Neural cell (in vitro differentiated cells): ENCODE results near the gene DDX31. TPM values are rescaled to one million over a fixed set of nuclear protein-coding genes. Genes with fewer than 3 reads are reported as not detected.

Source experiments
- H2AFZ ChIP-seq: fragments of 200-600, 300-800 bp; sonication (generic), shearing (Covaris generic); 2 replicates; pipeline ENCODE4 v1.6.0; 2014; ENCODE audit warnings: low read depth, mild to moderate bottlenecking, antibody characterized with exemption, low read length, moderate library complexity
- H3F3A ChIP-seq: fragments of 200-600 bp; shearing (Covaris generic); 2 replicates; pipeline ENCODE4 v1.6.1; 2016; ENCODE audit warnings: mild to moderate bottlenecking, moderate library complexity, mixed read lengths, antibody characterized with exemption, low read length; ENCODE audit not compliant: insufficient read depth, poor library complexity, severe bottlenecking
- H3K27ac ChIP-seq: fragments of 200-600, 300-800 bp; sonication (generic), shearing (Covaris generic); 2 replicates; pipeline ENCODE4 v1.5.1; 2014; ENCODE audit warnings: mild to moderate bottlenecking, low read length, moderate library complexity
- H3K27me3 ChIP-seq: fragments of 300-800, 200-600 bp; sonication (generic), shearing (Covaris generic); 2 replicates; pipeline ENCODE4 v1.6.0; 2014; ENCODE audit warnings: mild to moderate bottlenecking, low read depth, low read length, moderate library complexity; ENCODE audit not compliant: insufficient read depth
- H3K36me3 ChIP-seq: fragments of 300-800, 200-600 bp; sonication (generic), shearing (Covaris generic); 2 replicates; pipeline ENCODE4 v1.5.1; 2014; ENCODE audit warnings: mild to moderate bottlenecking, antibody characterized with exemption, low read length, moderate library complexity; ENCODE audit not compliant: insufficient read depth
- H3K4me2 ChIP-seq: fragments of 300-800, 200-600 bp; sonication (generic), shearing (Covaris generic); 2 replicates; pipeline ENCODE4 v1.6.0; 2014; ENCODE audit warnings: mild to moderate bottlenecking, low read length
- H3K4me3 ChIP-seq: fragments of 300-800, 200-600 bp; sonication (generic), shearing (Covaris generic); 2 replicates; pipeline ENCODE4 v1.5.1; 2014; ENCODE audit warnings: mild to moderate bottlenecking, low read length, moderate library complexity
- H3K79me2 ChIP-seq: fragments of 200-600 bp; shearing (Covaris generic); replicated peaks from 2 replicates; pipeline ENCODE4 v1.6.0; 2014; ENCODE audit warnings: mild to moderate bottlenecking, low read length, moderate library complexity; ENCODE audit not compliant: insufficient read depth
- H3K9ac ChIP-seq: fragments of 300-800, 200-600 bp; sonication (generic), shearing (Covaris generic); 2 replicates; pipeline ENCODE4 v1.6.1; 2016; ENCODE audit warnings: mild to moderate bottlenecking, low read length, mixed read lengths
- H3K9me2 ChIP-seq: fragments of 200-600 bp; shearing (Covaris generic); 2 replicates; pipeline ENCODE4 v1.6.1; 2016; ENCODE audit warnings: mild to moderate bottlenecking, low read length, mixed read lengths; ENCODE audit not compliant: insufficient read depth
- H3K9me3 ChIP-seq: fragments of 200-600, 300-800 bp; sonication (generic), shearing (Covaris generic); 2 replicates; pipeline ENCODE4 v1.6.1; 2016; ENCODE audit warnings: mild to moderate bottlenecking, mixed run types, low read length, moderate library complexity, mixed read lengths
- H4K20me1 ChIP-seq: fragments of 200-600 bp; shearing (Covaris generic); 2 replicates; pipeline ENCODE4 v1.6.1; 2016; ENCODE audit warnings: mild to moderate bottlenecking, mixed run types; ENCODE audit not compliant: insufficient read depth
- EP300 ChIP-seq: fragments of 450-650 bp; conservative IDR thresholded peaks from 2 replicates; pipeline ENCODE4 v1.6.1; 2014; ENCODE audit warnings: antibody characterized with exemption, mild to moderate bottlenecking, moderate library complexity; ENCODE audit not compliant: poor library complexity, severe bottlenecking
- EZH2 ChIP-seq: fragments of 200-600, 300-800 bp; shearing (Covaris generic), sonication (generic); IDR thresholded peaks from 2 replicates; pipeline ENCODE4 v1.6.1; 2014; ENCODE audit warnings: antibody characterized with exemption, low read length, borderline replicate concordance, mild to moderate bottlenecking; ENCODE audit not compliant: insufficient read depth, poor library complexity, severe bottlenecking
- MXI1 ChIP-seq: fragments of 450-650 bp; conservative IDR thresholded peaks from 2 replicates; pipeline ENCODE4 v1.6.1; 2014; ENCODE audit warnings: antibody characterized with exemption, mild to moderate bottlenecking; ENCODE audit not compliant: poor library complexity, severe bottlenecking
- POLR2AphosphoS5 ChIP-seq: IDR thresholded peaks from 2 replicates; pipeline ENCODE4 v1.6.1; 2012
- RAD21 ChIP-seq: fragments of 450-650 bp; conservative IDR thresholded peaks from 2 replicates; pipeline ENCODE4 v1.6.1; 2014; ENCODE audit warnings: antibody characterized with exemption, mild to moderate bottlenecking, moderate library complexity
- REST ChIP-seq: IDR thresholded peaks from 2 replicates; pipeline ENCODE4 v1.6.1; 2012; ENCODE audit warnings: borderline replicate concordance
- SMC3 ChIP-seq: fragments of 450-650 bp; conservative IDR thresholded peaks from 2 replicates; pipeline ENCODE4 v1.6.1; 2014; ENCODE audit warnings: antibody characterized with exemption, mild to moderate bottlenecking, moderate library complexity; ENCODE audit not compliant: poor library complexity
- TAF1 ChIP-seq: IDR thresholded peaks from 2 replicates; pipeline ENCODE4 v1.6.1; 2012; ENCODE audit warnings: low read depth
- polyA plus RNA-seq: library from polyadenylated mRNA; depleted of rRNA; stranded (reverse); fragments of >200 nt; gene quantifications from 2 replicates; pipeline ENCODE4 v1.2.3, GENCODE V29; 2014
- TF ChIP-seq, protein P1 (sequence below): fragments of 450-650 bp; IDR thresholded peaks from 2 replicates; pipeline ENCODE4 v1.5.1; 2014; ENCODE audit warnings: antibody characterized with exemption, mild to moderate bottlenecking, moderate library complexity; ENCODE audit not compliant: poor library complexity, severe bottlenecking

Gene DDX31
- polyA plus RNA-seq, 1 donor from 2014 or later: 12.8 TPM

DNA sequence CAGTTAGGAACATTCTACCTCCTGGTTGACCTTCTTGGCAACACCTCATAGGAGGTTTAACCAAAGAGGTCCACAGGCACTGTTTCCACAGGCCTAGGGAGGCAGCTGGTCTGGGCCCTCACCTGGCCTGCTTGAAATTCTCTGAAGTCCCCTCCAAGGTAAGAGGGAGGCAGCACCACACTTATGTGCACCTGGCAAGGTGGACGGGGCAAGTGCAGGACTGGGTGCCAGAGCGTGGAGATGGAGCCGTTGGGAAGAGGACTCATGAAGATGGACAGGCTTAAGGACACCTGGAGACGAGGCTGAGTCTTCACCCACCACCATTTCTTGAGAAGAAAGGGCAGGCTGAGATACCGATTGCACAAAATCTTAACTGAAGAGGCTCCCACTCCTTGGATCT is 94.0 kb downstream of the DDX31 start:
- TF ChIP-seq EZH2 (no peak), POLR2AphosphoS5 (no peak), SMC3 (no peak), EP300 (no peak), TAF1 (no peak), MXI1 (no peak)
- no peaks in the 10 kb centered on the region for H3K9me3 ChIP-seq
- H3K27ac ChIP-seq: no peak overlapping the region
- H3K9me2 ChIP-seq: no peaks in the 10 kb centered on the region
- no peak overlapping the region for H2AFZ ChIP-seq
- no peaks in the 10 kb centered on the region for H3F3A ChIP-seq
- no peak overlapping the region for H3K9ac ChIP-seq
- H3K27me3 ChIP-seq: peaks cover 57% of the 10 kb centered on the region
- H3K79me2 ChIP-seq: no peaks in the 10 kb centered on the region
- H3K4me3 ChIP-seq: no peak overlapping the region
- no peak overlapping the region for H3K4me2 ChIP-seq
- no peaks in the 10 kb centered on the region for H3K36me3 ChIP-seq
- H4K20me1 ChIP-seq: no peaks in the 10 kb centered on the region

DNA sequence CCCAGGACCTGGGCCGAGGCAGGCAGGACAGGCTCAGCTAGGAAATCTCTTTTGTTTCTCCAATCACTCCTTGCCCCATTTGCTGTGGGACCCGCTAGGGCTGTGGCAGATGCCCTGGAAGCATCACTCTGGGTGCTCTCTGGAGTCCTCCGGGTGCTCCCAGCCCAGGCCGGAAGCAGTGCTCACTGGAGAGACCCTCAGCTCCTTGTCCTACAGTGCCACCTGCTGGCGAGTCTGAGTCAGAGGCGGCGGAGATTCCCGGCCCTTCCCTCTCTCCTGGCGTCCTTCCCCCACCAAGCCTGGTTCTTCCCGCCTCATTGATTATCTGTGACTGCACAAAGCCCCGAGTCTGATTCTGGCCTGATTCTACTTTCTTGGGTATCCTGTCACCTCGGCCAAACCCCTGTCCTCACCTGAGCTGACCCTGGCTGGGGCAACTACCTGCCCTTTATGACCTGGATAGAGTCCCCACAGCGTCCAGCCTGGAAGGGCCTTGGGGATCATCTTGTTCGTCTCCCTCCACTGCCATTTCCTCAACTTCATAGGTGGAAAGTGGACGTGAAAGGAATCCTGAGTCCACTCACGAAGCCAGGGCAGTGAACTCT is 94.7 kb downstream of the DDX31 start:
- H3K27me3 ChIP-seq: peaks cover 50% of the 10 kb centered on the region

More for the DNA sequence above, 94.7 kb downstream of the DDX31 start:
- Histone ChIP-seq H3K4me3 (no peak overlapping the region), H3F3A (no peaks in the 10 kb centered on the region), H2AFZ (no peak overlapping the region), H4K20me1 (no peaks in the 10 kb centered on the region), H3K9me2 (no peaks in the 10 kb centered on the region), H3K79me2 (no peaks in the 10 kb centered on the region), H3K9me3 (no peaks in the 10 kb centered on the region), H3K9ac (no peak overlapping the region), H3K27ac (no peak overlapping the region), H3K36me3 (no peaks in the 10 kb centered on the region), H3K4me2 (no peak overlapping the region)
- TF ChIP-seq EZH2: no peak
- no peak for TF ChIP-seq REST
- TF ChIP-seq MXI1: no peak
- TF ChIP-seq SMC3: peak; percentile 100
- peak; percentile 12 for TF ChIP-seq EP300
- TF ChIP-seq, protein P1, sequence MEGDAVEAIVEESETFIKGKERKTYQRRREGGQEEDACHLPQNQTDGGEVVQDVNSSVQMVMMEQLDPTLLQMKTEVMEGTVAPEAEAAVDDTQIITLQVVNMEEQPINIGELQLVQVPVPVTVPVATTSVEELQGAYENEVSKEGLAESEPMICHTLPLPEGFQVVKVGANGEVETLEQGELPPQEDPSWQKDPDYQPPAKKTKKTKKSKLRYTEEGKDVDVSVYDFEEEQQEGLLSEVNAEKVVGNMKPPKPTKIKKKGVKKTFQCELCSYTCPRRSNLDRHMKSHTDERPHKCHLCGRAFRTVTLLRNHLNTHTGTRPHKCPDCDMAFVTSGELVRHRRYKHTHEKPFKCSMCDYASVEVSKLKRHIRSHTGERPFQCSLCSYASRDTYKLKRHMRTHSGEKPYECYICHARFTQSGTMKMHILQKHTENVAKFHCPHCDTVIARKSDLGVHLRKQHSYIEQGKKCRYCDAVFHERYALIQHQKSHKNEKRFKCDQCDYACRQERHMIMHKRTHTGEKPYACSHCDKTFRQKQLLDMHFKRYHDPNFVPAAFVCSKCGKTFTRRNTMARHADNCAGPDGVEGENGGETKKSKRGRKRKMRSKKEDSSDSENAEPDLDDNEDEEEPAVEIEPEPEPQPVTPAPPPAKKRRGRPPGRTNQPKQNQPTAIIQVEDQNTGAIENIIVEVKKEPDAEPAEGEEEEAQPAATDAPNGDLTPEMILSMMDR: peak; percentile 96
- no peak for TF ChIP-seq POLR2AphosphoS5
- TF ChIP-seq RAD21: peak; percentile 99
- no peak for TF ChIP-seq TAF1
